HL-60 (cell line): ENCODE results near the gene KBTBD12.

ENCODE experiments used
- DNase-seq, 2 experiments: peaks; one replicate each; pipeline ENCODE4 v3.0.0-alpha.2; 2010 to 2020; ENCODE audit warnings: low read depth in 1 of 2, low spot score in 1 of 2
- H3K27ac ChIP-seq: fragments of 250-450 bp; sonication (Bioruptor Pico); replicated peaks from 2 replicates; pipeline ENCODE4 v1.5.1; 2020; ENCODE audit warnings: mild to moderate bottlenecking, moderate library complexity
- H3K27me3 ChIP-seq: fragments of 250-450 bp; sonication (Bioruptor Pico); 2 replicates; pipeline ENCODE4 v1.5.1; 2021; ENCODE audit warnings: mild to moderate bottlenecking, moderate library complexity; ENCODE audit not compliant: insufficient read depth, poor library complexity, severe bottlenecking
- H3K4me3 ChIP-seq: replicated peaks from 2 replicates; pipeline ENCODE4 v1.5.1; 2011; ENCODE audit warnings: mild to moderate bottlenecking, control low read depth, low read length; ENCODE audit not compliant: insufficient read depth
- CTCF ChIP-seq: IDR thresholded peaks from one replicate; pipeline ENCODE4 v1.5.1; 2011; ENCODE audit warnings: low read length, control low read depth, inconsistent platforms; ENCODE audit not compliant: insufficient read depth
- GABPA ChIP-seq: IDR thresholded peaks from 2 replicates; pipeline ENCODE4 v1.6.1; 2012; ENCODE audit warnings: low read depth
- POLR2AphosphoS5 ChIP-seq: IDR thresholded peaks from 2 replicates; pipeline ENCODE4 v1.6.1; 2012; ENCODE audit warnings: low read depth
- REST ChIP-seq: IDR thresholded peaks from 2 replicates; pipeline ENCODE4 v1.6.1; 2012; ENCODE audit warnings: low read depth; ENCODE audit not compliant: insufficient replicate concordance
- SPI1 ChIP-seq: IDR thresholded peaks from 2 replicates; pipeline ENCODE4 v1.6.1; 2012; ENCODE audit warnings: low read depth, mild to moderate bottlenecking, borderline replicate concordance

The KBTBD12 gene

GRCh38 chr3:127887321-127887720, 27.7 kb upstream of the KBTBD12 start:
- Histone ChIP-seq H3K27me3 (no peaks in the 10 kb centered on the region), H3K4me3 (no peak overlapping the region), H3K27ac (no peak overlapping the region)
- TF ChIP-seq POLR2AphosphoS5 = no peak
- no peak for TF ChIP-seq GABPA
- no peak for TF ChIP-seq CTCF
- no peak for DNase-seq

- Histone ChIP-seq H3K4me3 (no peak overlapping the region), H3K27me3 (no peaks in the 10 kb centered on the region), H3K27ac (no peak overlapping the region)
- DNase-seq = no peak
- TF ChIP-seq GABPA (no peak), POLR2AphosphoS5 (no peak), SPI1 (no peak), REST (no peak), CTCF (no peak)
Observed at GRCh38 chr3:127888156-127888555, 26.9 kb upstream of the KBTBD12 start.

- TF ChIP-seq CTCF = no peak
- TF ChIP-seq REST = no peak
- no peak for TF ChIP-seq GABPA
- TF ChIP-seq SPI1 = no peak
- TF ChIP-seq POLR2AphosphoS5 = no peak
- H3K4me3 ChIP-seq = no peak overlapping the region
- no peaks in the 10 kb centered on the region for H3K27me3 ChIP-seq
- no peak overlapping the region for H3K27ac ChIP-seq
- no peak for DNase-seq
Observed at GRCh38 chr3:127888564-127889107, 26.4 kb upstream of the KBTBD12 start.

GRCh38 chr3:127889461-127889863, 25.6 kb upstream of the KBTBD12 start:
- no peak overlapping the region for H3K4me3 ChIP-seq
- DNase-seq = no peak
- H3K27ac ChIP-seq = no peak overlapping the region
- H3K27me3 ChIP-seq = no peaks in the 10 kb centered on the region
- TF ChIP-seq REST (no peak), GABPA (no peak), CTCF (no peak), SPI1 (no peak), POLR2AphosphoS5 (no peak)
